Transverse colon (tissue), 4 donors: ENCODE data around the gene CARD19. TPM values are rescaled to one million over a fixed set of nuclear protein-coding genes. Genes with fewer than 3 reads are reported as not detected.

Experiments used
- DNase-seq: peaks from one replicate; pipeline ENCODE4 v3.0.0-alpha.2; 2019
- H3K27ac ChIP-seq, 4 donors: fragments of 200-600 bp; sonication (generic); 2 replicates each; pipeline ENCODE4 v1.5.1; 2016 to 2018; ENCODE audit warnings: inconsistent platforms in 4 of 4
- H3K27me3 ChIP-seq: fragments of 200-600 bp; sonication (generic); 2 replicates; pipeline ENCODE4 v1.5.1; 2017; ENCODE audit warnings: inconsistent platforms
- H3K36me3 ChIP-seq, 4 donors: fragments of 200-600 bp; sonication (generic); 2 replicates each; pipeline ENCODE4 v1.5.1; 2017 to 2019; ENCODE audit warnings: inconsistent platforms in 4 of 4
- H3K4me1 ChIP-seq, 4 donors: fragments of 200-600 bp; sonication (generic); 2 replicates each; pipeline ENCODE4 v1.5.1; 2017 to 2020; ENCODE audit warnings: inconsistent platforms in 4 of 4
- H3K4me3 ChIP-seq, 4 donors: fragments of 200-600 bp; sonication (generic); 1 replicate in 1 of 4; 2 replicates in 3 of 4; pipeline versions ENCODE4 v1.5.1 to v1.6.1; 2017 to 2019; ENCODE audit warnings: inconsistent platforms in 4 of 4
- H3K9me3 ChIP-seq, 2 donors: fragments of 200-600 bp; sonication (generic); 2 replicates each; pipeline ENCODE4 v1.5.1; 2017 to 2019; ENCODE audit warnings: inconsistent platforms in 2 of 2
- CTCF ChIP-seq, 5 experiments: fragments of 200-600 bp in 3 of 5; fragments of 450-650 bp in 2 of 5; sonication (generic) in 3 of 5; IDR thresholded peaks; 1 replicate in 2 of 5; 2 replicates in 3 of 5; pipeline ENCODE4 v1.5.1; 2016 to 2017; ENCODE audit warnings: antibody characterized with exemption in 5 of 5, inconsistent platforms in 3 of 5, mild to moderate bottlenecking in 2 of 5, moderate library complexity in 1 of 5
- EP300 ChIP-seq: sonication (generic); formaldehyde crosslinking; IDR thresholded peaks from one replicate; pipeline ENCODE4 v1.6.1; 2017; ENCODE audit warnings: antibody characterized with exemption, low read depth
- POLR2A ChIP-seq: fragments of 450-650 bp; IDR thresholded peaks from one replicate; pipeline ENCODE4 v1.6.1; 2016; ENCODE audit warnings: antibody characterized with exemption, mild to moderate bottlenecking, moderate library complexity
- POLR2AphosphoS5 ChIP-seq, 3 donors: sonication (generic); formaldehyde crosslinking; IDR thresholded peaks; one replicate each; pipeline ENCODE4 v1.6.1; 2016; ENCODE audit warnings: antibody characterized with exemption in 3 of 3
- WGBS, 2 donors: methylation state at CpG; one replicate each; pipeline ENCODE4 v1.1.5; 2018; ENCODE audit warnings: low coverage in 1 of 2; 5-methylcytosine and 5-hydroxymethylcytosine counted together
- in situ Hi-C, 4 donors: fragments of 200-750 bp; cut with MboI; loops; one replicate each; pipeline versions ENCODE4 v1.15.0 to v1.15.1; 2017; ENCODE audit warnings: low sequenced_read_pairs in 3 of 4, low pct_ligation_motif_present in 1 of 4, low pct_unique_long_range_greater_than_20kb in 1 of 4
- intact Hi-C: fragments of 100-400 bp; cut with DNase I; formaldehyde crosslinking; loops from one replicate; pipeline ENCODE4 v1.15.1; 2023; ENCODE audit warnings: low total_unique reads
- total RNA-seq, 4 donors: library from RNA; depleted of rRNA; stranded (reverse); fragments of >200 nt; gene quantifications; one replicate each; pipeline ENCODE4 v1.1.0, GENCODE V29; 2016

The CARD19 gene
- total RNA-seq, 4 donors from 2014 or later, result 16.3 to 105 (median 88.2) TPM

GRCh38 chr9:93076101-93076791, 19.8 kb upstream of the CARD19 start:
- intact Hi-C loops (no loop called here), in situ Hi-C loops (no loop called here)
- H3K36me3 ChIP-seq, result no peaks in the 10 kb centered on the region
- H3K4me1 ChIP-seq, result peaks cover 0 to 13% (median 9%) of the 10 kb centered on the region in 4 donors
- DNase-seq, result no peak
- H3K27me3 ChIP-seq, result no peaks in the 10 kb centered on the region
- no peak overlapping the region for H3K27ac ChIP-seq
- TF ChIP-seq POLR2A (no peak), EP300 (no peak), CTCF (IDR thresholded peaks at IDR 0.05) (no peak), POLR2AphosphoS5 (IDR thresholded peaks at IDR 0.05) (no peak)
- no peak overlapping the region for H3K4me3 ChIP-seq
- H3K9me3 ChIP-seq, result no peaks in the 10 kb centered on the region
- 92 to 93% methylated on average over 4 to 12 of the region's 12 CpGs for WGBS, 2 donors

GRCh38 chr9:93076792-93077128, 19.3 kb upstream of the CARD19 start:
- in situ Hi-C loops, result no loop called here

GRCh38 chr9:93077367-93077766, 18.6 kb upstream of the CARD19 start:
- DNase-seq, result no peak
- Histone ChIP-seq H3K36me3 (no peaks in the 10 kb centered on the region), H3K4me3 (no peak overlapping the region), H3K27ac (no peak overlapping the region), H3K27me3 (no peaks in the 10 kb centered on the region), H3K9me3 (no peaks in the 10 kb centered on the region), H3K4me1 (peaks cover 0 to 6% (median 5%) of the 10 kb centered on the region in 4 donors)
- intact Hi-C loops (no loop called here), in situ Hi-C loops (no loop called here)
- TF ChIP-seq CTCF (IDR thresholded peaks at IDR 0.05) (no peak), POLR2A (no peak), POLR2AphosphoS5 (IDR thresholded peaks at IDR 0.05) (no peak), EP300 (no peak)
- 100% methylated on average over 1 of the region's 1 CpG; no CpG with 5 or more reads in 1 of the 2 donors for WGBS, 2 donors

More at GRCh38 chr9:93076792-93077128, 19.3 kb upstream of the CARD19 start:
- 96% methylated on average over 2 of the region's 2 CpGs; no CpG with 5 or more reads in 1 of the 2 donors for WGBS, 2 donors
- H3K36me3 ChIP-seq, result no peaks in the 10 kb centered on the region
- H3K4me3 ChIP-seq, result no peak overlapping the region
- TF ChIP-seq CTCF (IDR thresholded peaks at IDR 0.05), result no peak
- TF ChIP-seq EP300, result no peak
- no peak for TF ChIP-seq POLR2A
- no peak for TF ChIP-seq POLR2AphosphoS5 (IDR thresholded peaks at IDR 0.05)
- H3K4me1 ChIP-seq, result peaks cover 0 to 12% (median 9%) of the 10 kb centered on the region in 4 donors
- DNase-seq, result no peak
- intact Hi-C loops, result no loop called here
- H3K27ac ChIP-seq, result no peak overlapping the region
- no peaks in the 10 kb centered on the region for H3K27me3 ChIP-seq
- H3K9me3 ChIP-seq, result no peaks in the 10 kb centered on the region

- Histone ChIP-seq H3K27ac (no peak overlapping the region), H3K36me3 (no peaks in the 10 kb centered on the region), H3K27me3 (no peaks in the 10 kb centered on the region), H3K4me1 (peaks cover 0 to 2% (median 1%) of the 10 kb centered on the region in 4 donors), H3K4me3 (no peak overlapping the region), H3K9me3 (no peaks in the 10 kb centered on the region)
- intact Hi-C loops (no loop called here), in situ Hi-C loops (no loop called here)
- no peak for TF ChIP-seq CTCF (IDR thresholded peaks at IDR 0.05)
- TF ChIP-seq POLR2AphosphoS5 (IDR thresholded peaks at IDR 0.05), result no peak
- 96% methylated on average over 15 of the region's 16 CpGs; no CpG with 5 or more reads in 1 of the 2 donors for WGBS, 2 donors
- no peak for DNase-seq
Observed at GRCh38 chr9:93077811-93078210, 18.2 kb upstream of the CARD19 start.
